ENCODE results near the gene PPM1L. TPM values are rescaled to one million over a fixed set of nuclear protein-coding genes. Genes with fewer than 3 reads are reported as not detected.

Gene PPM1L
- polyA plus RNA-seq, 1 experiment, result 0.66 TPM

DNA sequence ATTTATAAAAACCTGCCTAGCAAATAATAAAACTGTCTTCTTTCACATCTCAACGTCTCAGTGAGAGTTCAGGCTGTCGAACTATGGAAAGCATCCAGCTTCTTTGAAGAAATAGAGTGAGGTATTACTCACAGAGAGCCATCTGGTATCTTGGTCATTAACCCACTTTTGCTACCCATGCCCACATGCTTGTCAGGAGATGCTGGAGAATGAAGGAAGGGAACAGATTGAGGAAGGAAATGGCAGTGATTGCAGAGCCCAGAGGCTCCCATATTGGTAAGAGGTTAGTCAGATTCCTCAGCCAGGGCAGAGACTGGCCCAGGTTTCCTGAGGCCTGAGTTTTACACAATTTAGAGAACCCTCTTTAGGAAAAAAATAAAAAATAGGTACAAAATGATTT is 230.0 kb downstream of the PPM1L start:
- Histone ChIP-seq H3K27me3 (ENCODE audit: control insufficient read depth, insufficient read depth, low read length) (no peaks in the 10 kb centered on the region), H3K4me3 (ENCODE audit: low read depth, low read length) (no peak overlapping the region), H3K36me3 (ENCODE audit: control insufficient read depth, insufficient read depth, low read length) (no peaks in the 10 kb centered on the region)
- TF ChIP-seq, protein P1, sequence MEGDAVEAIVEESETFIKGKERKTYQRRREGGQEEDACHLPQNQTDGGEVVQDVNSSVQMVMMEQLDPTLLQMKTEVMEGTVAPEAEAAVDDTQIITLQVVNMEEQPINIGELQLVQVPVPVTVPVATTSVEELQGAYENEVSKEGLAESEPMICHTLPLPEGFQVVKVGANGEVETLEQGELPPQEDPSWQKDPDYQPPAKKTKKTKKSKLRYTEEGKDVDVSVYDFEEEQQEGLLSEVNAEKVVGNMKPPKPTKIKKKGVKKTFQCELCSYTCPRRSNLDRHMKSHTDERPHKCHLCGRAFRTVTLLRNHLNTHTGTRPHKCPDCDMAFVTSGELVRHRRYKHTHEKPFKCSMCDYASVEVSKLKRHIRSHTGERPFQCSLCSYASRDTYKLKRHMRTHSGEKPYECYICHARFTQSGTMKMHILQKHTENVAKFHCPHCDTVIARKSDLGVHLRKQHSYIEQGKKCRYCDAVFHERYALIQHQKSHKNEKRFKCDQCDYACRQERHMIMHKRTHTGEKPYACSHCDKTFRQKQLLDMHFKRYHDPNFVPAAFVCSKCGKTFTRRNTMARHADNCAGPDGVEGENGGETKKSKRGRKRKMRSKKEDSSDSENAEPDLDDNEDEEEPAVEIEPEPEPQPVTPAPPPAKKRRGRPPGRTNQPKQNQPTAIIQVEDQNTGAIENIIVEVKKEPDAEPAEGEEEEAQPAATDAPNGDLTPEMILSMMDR (IDR thresholded peaks at IDR 0.05; ENCODE audit: insufficient read depth, low read depth, low read length), result no peak
- DNase-seq (ENCODE audit: low read depth), result no peak
- ChIA-PET POLR2A (no interaction called here), CTCF (no interaction called here)

DNA sequence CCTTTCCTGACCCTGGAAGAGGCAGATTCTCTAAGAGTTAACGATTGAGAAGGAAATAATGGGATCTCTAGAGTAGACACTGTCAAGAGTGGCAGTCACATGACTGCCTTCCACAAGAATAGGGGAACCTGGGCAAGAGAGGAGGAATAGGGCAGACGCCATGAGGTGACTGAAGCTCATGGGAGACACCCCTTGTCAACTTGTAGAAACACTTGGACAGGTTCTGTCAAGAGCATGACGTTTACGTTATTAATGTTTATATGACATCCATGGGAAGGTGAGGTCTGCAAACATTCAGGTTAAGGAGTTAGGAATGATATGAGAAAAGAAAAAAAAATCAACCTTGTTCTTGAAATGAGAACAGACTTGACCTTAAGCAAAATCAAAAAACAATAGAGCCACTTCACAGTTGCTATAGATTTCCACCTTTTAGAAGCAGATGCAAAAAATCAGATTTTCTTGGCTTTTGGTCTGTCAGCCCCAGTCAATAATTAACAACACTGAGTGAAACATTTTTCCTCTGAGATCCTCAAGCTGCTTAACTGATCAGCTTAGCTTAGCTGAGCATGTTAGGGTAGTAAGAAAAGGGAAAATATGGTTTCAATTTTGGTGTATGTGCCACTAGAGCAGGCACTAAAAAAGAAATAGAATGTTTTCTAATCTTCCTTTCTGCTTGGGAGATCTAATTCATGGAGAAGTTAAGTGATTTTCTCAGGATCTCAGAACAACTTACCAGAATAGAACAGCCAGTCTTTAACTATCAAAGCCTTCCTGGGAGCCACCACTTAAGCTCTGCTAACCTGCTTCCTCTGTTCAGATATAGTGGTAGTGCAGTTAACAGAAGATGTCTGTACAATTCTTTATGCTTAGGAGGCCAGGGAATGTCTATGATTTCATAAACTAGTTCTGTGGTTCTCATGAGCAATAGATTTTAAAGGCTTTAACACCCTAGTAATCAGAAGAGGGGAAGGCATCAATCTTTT is 232.2 kb downstream of the PPM1L start:
- POLR2A ChIA-PET, result no interaction called here
- H3K27me3 ChIP-seq (ENCODE audit: control insufficient read depth, insufficient read depth, low read length), result no peaks in the 10 kb centered on the region
- DNase-seq (ENCODE audit: low read depth), result no peak
- CTCF ChIA-PET, result interaction anchor here (1.7 kb wide), 1 partner anchor 225 kb away, joined by 3 read pairs; no protein-coding TSS in a partner anchor
- no peak overlapping the region for H3K4me3 ChIP-seq (ENCODE audit: low read depth, low read length)
- TF ChIP-seq, protein P1 (IDR thresholded peaks at IDR 0.05; ENCODE audit: insufficient read depth, low read depth, low read length), result no peak
- H3K36me3 ChIP-seq (ENCODE audit: control insufficient read depth, insufficient read depth, low read length), result no peaks in the 10 kb centered on the region

DNA sequence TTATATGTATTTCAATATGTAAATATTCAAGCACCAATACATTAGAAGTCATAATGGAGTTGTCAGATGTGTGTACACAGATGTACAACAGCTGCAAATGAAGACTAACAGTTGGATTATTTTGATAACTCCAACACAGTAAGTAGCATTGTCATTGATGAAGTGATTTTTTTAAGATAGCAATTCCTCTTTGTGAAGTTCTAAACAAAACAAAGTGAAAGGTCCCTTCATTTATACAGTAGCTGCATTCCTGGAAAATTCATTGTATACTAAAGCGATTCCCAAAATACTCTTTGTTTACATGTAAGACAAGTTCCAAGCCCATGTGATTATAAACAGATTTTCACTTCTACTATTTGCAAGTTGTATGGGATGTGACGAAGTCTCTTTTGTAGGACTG is 234.4 kb downstream of the PPM1L start:
- no peak for DNase-seq (ENCODE audit: low read depth)
- Histone ChIP-seq H3K4me3 (ENCODE audit: low read depth, low read length) (no peak overlapping the region), H3K36me3 (ENCODE audit: control insufficient read depth, insufficient read depth, low read length) (no peaks in the 10 kb centered on the region), H3K27me3 (ENCODE audit: control insufficient read depth, insufficient read depth, low read length) (no peaks in the 10 kb centered on the region)
- TF ChIP-seq, protein P1 (IDR thresholded peaks at IDR 0.05; ENCODE audit: insufficient read depth, low read depth, low read length), result no peak
- POLR2A ChIA-PET, result no interaction called here
- CTCF ChIA-PET, result no interaction called here

DNA sequence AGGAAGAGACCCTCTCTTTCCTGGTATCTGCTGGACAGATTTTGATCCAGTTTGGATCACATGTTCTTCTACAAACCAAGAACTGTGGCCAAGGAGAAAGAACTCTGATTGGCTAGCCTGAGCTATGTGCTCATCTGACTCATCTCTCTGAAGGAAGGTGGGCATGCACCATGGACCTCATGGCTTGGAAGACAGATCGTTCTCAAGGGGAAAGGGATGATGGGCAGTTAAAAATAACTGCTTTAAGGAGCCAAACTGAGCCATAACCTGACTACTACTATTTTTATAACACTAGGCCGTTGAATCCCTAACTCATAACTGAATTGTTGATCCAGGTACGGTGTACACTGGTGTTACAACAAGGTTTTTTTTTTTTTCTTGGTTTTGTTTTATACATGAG is 236.7 kb downstream of the PPM1L start:
- no peaks in the 10 kb centered on the region for H3K27me3 ChIP-seq (ENCODE audit: control insufficient read depth, insufficient read depth, low read length)
- no peak for DNase-seq (ENCODE audit: low read depth)
- TF ChIP-seq, protein P1 (IDR thresholded peaks at IDR 0.05; ENCODE audit: insufficient read depth, low read depth, low read length), result no peak
- ChIA-PET CTCF (interaction anchor here (1.4 kb wide), 1 partner anchor 15 kb away, joined by 3 read pairs; no protein-coding TSS in a partner anchor), POLR2A (no interaction called here)
- H3K4me3 ChIP-seq (ENCODE audit: low read depth, low read length), result no peak overlapping the region
- no peaks in the 10 kb centered on the region for H3K36me3 ChIP-seq (ENCODE audit: control insufficient read depth, insufficient read depth, low read length)

DNA sequence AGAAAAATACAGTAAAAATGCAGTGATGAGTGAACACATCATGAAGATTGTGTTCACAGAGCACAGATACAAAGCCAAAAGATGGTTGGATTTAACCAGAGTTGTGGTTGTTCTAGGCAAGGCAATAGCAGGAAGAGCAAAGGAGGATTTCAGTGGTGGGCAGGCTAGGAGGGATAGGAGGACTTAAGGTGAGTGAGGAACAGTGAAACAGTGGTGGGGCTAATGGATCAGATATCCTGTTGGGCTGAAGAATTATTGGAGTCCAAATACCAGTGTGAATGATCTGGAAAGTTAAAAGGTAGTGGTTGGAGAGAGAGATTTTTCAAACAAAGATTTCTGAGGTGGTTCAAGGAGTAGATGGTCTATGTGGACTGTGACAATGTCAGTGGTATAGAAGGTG is 240.8 kb downstream of the PPM1L start:
- POLR2A ChIA-PET, result no interaction called here
- CTCF ChIA-PET, result no interaction called here
- no peak for DNase-seq (ENCODE audit: low read depth)

More for the DNA sequence above, 240.8 kb downstream of the PPM1L start:
- Histone ChIP-seq H3K27me3 (ENCODE audit: control insufficient read depth, insufficient read depth, low read length) (no peaks in the 10 kb centered on the region), H3K36me3 (ENCODE audit: control insufficient read depth, insufficient read depth, low read length) (no peaks in the 10 kb centered on the region), H3K4me3 (ENCODE audit: low read depth, low read length) (no peak overlapping the region)
- TF ChIP-seq, protein P1 (IDR thresholded peaks at IDR 0.05; ENCODE audit: insufficient read depth, low read depth, low read length), result no peak
